BLaER1 treated with 17β-estradiol and CSF1 and Interleukin-3, amounts not matched to agents 10 nM and 100 nM (cell line): ENCODE data around the gene SLC25A15.
"Not testable (repeated sequence)": the region's sequence is repeated elsewhere in the genome, so short reads cannot be mapped to it uniquely, and the experiment has no call there.

Experiments
- H3K27ac ChIP-seq, 11 experiments: shearing (Covaris generic); formaldehyde crosslinking; 2 replicates each; pipeline ENCODE4 v1.8.1; 2022
- H3K27me3 ChIP-seq, 11 experiments: shearing (Covaris generic); formaldehyde crosslinking; 2 replicates each; pipeline ENCODE4 v1.8.1; 2022
- H3K36me3 ChIP-seq, 11 experiments: shearing (Covaris generic); formaldehyde crosslinking; 2 replicates each; pipeline ENCODE4 v1.8.1; 2022
- H3K4me1 ChIP-seq, 10 experiments: shearing (Covaris generic); formaldehyde crosslinking; 2 replicates each; pipeline ENCODE4 v1.8.1; 2022
- H3K4me2 ChIP-seq, 11 experiments: shearing (Covaris generic); formaldehyde crosslinking; 2 replicates each; pipeline ENCODE4 v1.8.1; 2022
- H3K4me3 ChIP-seq, 10 experiments: shearing (Covaris generic); formaldehyde crosslinking; 2 replicates each; pipeline ENCODE4 v1.8.1; 2022
- H3K9ac ChIP-seq, 11 experiments: shearing (Covaris generic); formaldehyde crosslinking; 2 replicates each; pipeline ENCODE4 v1.8.1; 2022
- H3K9me3 ChIP-seq, 11 experiments: shearing (Covaris generic); formaldehyde crosslinking; replicated peaks in 1 of 11; 2 replicates each; pipeline ENCODE4 v1.8.1; 2022
- H4K20me1 ChIP-seq, 11 experiments: shearing (Covaris generic); formaldehyde crosslinking; 2 replicates each; pipeline ENCODE4 v1.8.1; 2022
- Cebpa-rat ChIP-seq, 11 experiments: shearing (Covaris generic); IDR thresholded peaks; 2 replicates each; pipeline ENCODE4 v1.8.1; 2022

The SLC25A15 gene

GRCh38 chr13:40777809-40778175, 11.6 kb upstream of the SLC25A15 start:
- no peaks in the 10 kb centered on the region for H4K20me1 ChIP-seq
- peak overlapping the region in 10 of 11 experiments; percentile 70 to 94 (median 80); a peak in 20 of 22 replicates for H3K4me2 ChIP-seq
- peak overlapping the region in 3 of 11 experiments; percentile 15 to 59 (median 51); a peak in 4 of 22 replicates for H3K9ac ChIP-seq
- H3K27ac ChIP-seq, result peak overlapping the region in 1 of 11 experiments; percentile 77; a peak in 1 of 22 replicates
- 0 out of 22 replicates have a peak, but pooled peaks cover 0 to 3% (median 0%) of the 10 kb centered on the region in 11 experiments for H3K9me3 ChIP-seq
- H3K4me3 ChIP-seq, result 0 out of 20 replicates have a peak overlapping the region, but pooled peaks of 1 of the 10 experiments have one; percentile 45
- no peak for TF ChIP-seq Cebpa-rat (IDR thresholded peaks at IDR 0.05)
- H3K27me3 ChIP-seq, result no peaks in the 10 kb centered on the region
- H3K36me3 ChIP-seq, result no peaks in the 10 kb centered on the region
- H3K4me1 ChIP-seq, result peaks cover 32 to 49% (median 42%) of the 10 kb centered on the region in 10 experiments

- Histone ChIP-seq H4K20me1 (no peaks in the 10 kb centered on the region), H3K4me2 (no peak overlapping the region), H3K36me3 (no peaks in the 10 kb centered on the region), H3K27me3 (no peaks in the 10 kb centered on the region), H3K9me3 (0 out of 22 replicates have a peak, but pooled peaks cover 0 to 4% (median 0%) of the 10 kb centered on the region in 11 experiments), H3K4me3 (no peak overlapping the region), H3K4me1 (peaks cover 32 to 52% (median 42%) of the 10 kb centered on the region in 10 experiments), H3K27ac (no peak overlapping the region), H3K9ac (no peak overlapping the region)
- TF ChIP-seq Cebpa-rat (IDR thresholded peaks at IDR 0.05), result no peak
These were observed 10.4 kb upstream of the SLC25A15 start for GRCh38 chr13:40779049-40779448.

GRCh38 chr13:40779796-40780285, 9.6 kb upstream of the SLC25A15 start:
- Histone ChIP-seq H3K4me1 (peaks cover 32 to 58% (median 42%) of the 10 kb centered on the region in 10 experiments), H3K4me2 (no peak overlapping the region), H3K36me3 (no peaks in the 10 kb centered on the region), H4K20me1 (no peaks in the 10 kb centered on the region), H3K4me3 (no peak overlapping the region), H3K27me3 (no peaks in the 10 kb centered on the region), H3K9me3 (0 out of 22 replicates have a peak, but pooled peaks cover 0 to 4% (median 0%) of the 10 kb centered on the region in 11 experiments), H3K27ac (no peak overlapping the region), H3K9ac (no peak overlapping the region)
- TF ChIP-seq Cebpa-rat (IDR thresholded peaks at IDR 0.05), result no peak

- Histone ChIP-seq H3K9ac (no peak overlapping the region), H4K20me1 (no peaks in the 10 kb centered on the region), H3K27ac (no peak overlapping the region), H3K4me3 (no peak overlapping the region), H3K27me3 (no peaks in the 10 kb centered on the region), H3K4me2 (peak overlapping the region; percentile 11 to 69 (median 52); a peak in 21 of 22 replicates), H3K4me1 (peaks cover 32 to 54% (median 41%) of the 10 kb centered on the region in 10 experiments), H3K9me3 (0 out of 22 replicates have a peak, but pooled peaks cover 0 to 4% (median 0%) of the 10 kb centered on the region in 11 experiments), H3K36me3 (no peaks in the 10 kb centered on the region)
- no peak for TF ChIP-seq Cebpa-rat (IDR thresholded peaks at IDR 0.05)
These were observed 8.5 kb upstream of the SLC25A15 start for GRCh38 chr13:40780822-40781401.

GRCh38 chr13:40781717-40782116, 7.7 kb upstream of the SLC25A15 start:
- no peak for TF ChIP-seq Cebpa-rat (IDR thresholded peaks at IDR 0.05)
- Histone ChIP-seq H3K4me1 (peaks cover 32 to 54% (median 38%) of the 10 kb centered on the region in 10 experiments), H3K4me2 (peak overlapping the region; percentile 11 to 69 (median 52)), H3K4me3 (no peak overlapping the region), H3K36me3 (no peaks in the 10 kb centered on the region), H4K20me1 (no peaks in the 10 kb centered on the region), H3K27me3 (no peaks in the 10 kb centered on the region), H3K27ac (no peak overlapping the region), H3K9ac (no peak overlapping the region), H3K9me3 (0 out of 22 replicates have a peak, but pooled peaks cover 0 to 4% (median 0%) of the 10 kb centered on the region in 11 experiments)

DNA sequence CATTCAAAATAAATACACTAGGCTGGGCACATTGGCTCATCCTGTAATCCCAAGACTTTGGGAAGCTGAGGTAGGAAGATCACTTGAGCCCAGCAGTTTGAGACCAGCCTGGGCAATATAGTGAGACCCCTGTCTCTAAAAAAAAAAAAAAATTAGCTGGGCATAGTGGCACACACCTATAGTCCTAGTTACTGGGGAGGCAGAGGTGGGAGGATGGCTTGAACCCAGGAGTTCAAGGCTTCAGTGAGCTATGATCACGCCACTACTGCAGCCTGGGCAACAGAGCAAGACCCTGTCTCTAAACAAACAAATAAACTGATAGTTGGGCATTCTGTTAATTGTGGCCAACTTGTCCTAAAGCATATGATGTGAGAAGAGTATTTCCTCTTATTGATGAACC, 6.4 kb upstream of the SLC25A15 start:
- not testable (repeated sequence) for H3K27me3 ChIP-seq, H4K20me1 ChIP-seq, H3K36me3 ChIP-seq, H3K27ac ChIP-seq, H3K9me3 ChIP-seq, H3K4me2 ChIP-seq, H3K9ac ChIP-seq, H3K4me3 ChIP-seq
- H3K4me1 ChIP-seq, result peaks cover 28 to 52% (median 36%) of the 10 kb centered on the region in 10 experiments

- no peak for TF ChIP-seq Cebpa-rat (IDR thresholded peaks at IDR 0.05)
- H3K36me3 ChIP-seq, result no peaks in the 10 kb centered on the region
- H3K4me2 ChIP-seq, result peak overlapping the region in 1 of 11 experiments; percentile 22; a peak in 1 of 22 replicates
- no peaks in the 10 kb centered on the region for H3K27me3 ChIP-seq
- H3K4me3 ChIP-seq, result no peak overlapping the region
- H4K20me1 ChIP-seq, result no peaks in the 10 kb centered on the region
- H3K4me1 ChIP-seq, result peaks cover 36 to 57% (median 42%) of the 10 kb centered on the region in 10 experiments
- no peak overlapping the region for H3K9ac ChIP-seq
- no peak overlapping the region for H3K27ac ChIP-seq
- H3K9me3 ChIP-seq, result 0 out of 22 replicates have a peak, but pooled peaks cover 0 to 4% (median 0%) of the 10 kb centered on the region in 11 experiments
These were observed 4.9 kb upstream of the SLC25A15 start for GRCh38 chr13:40784540-40784939.

DNA sequence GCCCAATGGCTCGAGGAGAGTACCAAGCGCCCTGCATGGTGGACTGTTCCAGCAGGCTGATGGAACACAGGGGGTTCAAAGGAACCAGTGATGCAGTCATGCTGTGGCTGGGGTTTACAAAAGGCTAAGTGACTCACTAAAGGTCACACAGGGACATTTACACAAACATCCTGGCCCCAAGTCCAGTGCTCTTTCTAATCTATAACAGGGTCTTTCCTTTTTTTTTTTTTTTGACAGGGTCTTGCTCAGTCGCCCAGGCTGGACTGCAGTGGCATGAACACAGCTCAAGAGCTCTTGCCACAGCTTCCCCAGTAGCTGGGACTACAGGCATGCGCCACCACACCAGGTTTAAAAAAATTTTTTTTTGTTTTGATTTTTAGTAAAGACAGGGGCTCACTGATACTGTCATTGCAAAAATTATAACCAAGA, 2.8 kb upstream of the SLC25A15 start:
- Histone ChIP-seq H3K4me1 (peaks cover 30 to 58% (median 39%) of the 10 kb centered on the region in 10 experiments), H3K36me3 (no peaks in the 10 kb centered on the region), H3K9me3 (0 out of 22 replicates have a peak, but pooled peaks cover 0 to 4% (median 0%) of the 10 kb centered on the region in 11 experiments), H3K4me2 (peak overlapping the region; percentile 0 to 54 (median 25); a peak in 19 of 22 replicates), H3K4me3 (no peak overlapping the region), H3K9ac (no peak overlapping the region), H3K27ac (peak overlapping the region in 2 of 11 experiments; percentile 2 to 22; a peak in 1 of 22 replicates), H3K27me3 (no peaks in the 10 kb centered on the region), H4K20me1 (no peaks in the 10 kb centered on the region)
- TF ChIP-seq Cebpa-rat (IDR thresholded peaks at IDR 0.05), result no peak

GRCh38 chr13:40787062-40787461, 2.3 kb upstream of the SLC25A15 start:
- H3K9ac ChIP-seq, result no peak overlapping the region
- peak overlapping the region; percentile 0 to 54 (median 25); a peak in 16 of 22 replicates for H3K4me2 ChIP-seq
- peak overlapping the region in 2 of 11 experiments; percentile 2 to 22; a peak in 1 of 22 replicates for H3K27ac ChIP-seq
- H3K4me1 ChIP-seq, result peaks cover 25 to 54% (median 35%) of the 10 kb centered on the region in 10 experiments
- H3K9me3 ChIP-seq, result 0 out of 22 replicates have a peak, but pooled peaks cover 0 to 4% (median 0%) of the 10 kb centered on the region in 11 experiments
- no peaks in the 10 kb centered on the region for H3K27me3 ChIP-seq
- H4K20me1 ChIP-seq, result no peaks in the 10 kb centered on the region
- no peak for TF ChIP-seq Cebpa-rat (IDR thresholded peaks at IDR 0.05)
- no peaks in the 10 kb centered on the region for H3K36me3 ChIP-seq
- H3K4me3 ChIP-seq, result no peak overlapping the region
